Glutamatergic neuron (in vitro differentiated cells): Measurements from ENCODE around the gene TBC1D22B. TPM values are rescaled to one million over a fixed set of nuclear protein-coding genes. Genes with fewer than 3 reads are reported as not detected.

Experiments
- DNase-seq: peaks from one replicate; pipeline ENCODE4 v3.0.0; 2022
- H3K27ac Mint-ChIP-seq: one replicate; pipeline ENCODE4 v1.8.0; 2020; ENCODE audit warnings: mild to moderate bottlenecking, mixed read lengths, inconsistent platforms; ENCODE audit not compliant: unreplicated experiment
- H3K27me3 Mint-ChIP-seq: one replicate; pipeline ENCODE4 v1.8.0; 2020; ENCODE audit warnings: mild to moderate bottlenecking, moderate library complexity, mixed read lengths, inconsistent platforms; ENCODE audit not compliant: unreplicated experiment
- H3K36me3 Mint-ChIP-seq: one replicate; pipeline ENCODE4 v1.8.0; 2020; ENCODE audit warnings: mild to moderate bottlenecking, mixed read lengths, inconsistent platforms; ENCODE audit not compliant: unreplicated experiment
- H3K4me1 Mint-ChIP-seq: one replicate; pipeline ENCODE4 v1.8.0; 2020; ENCODE audit warnings: mild to moderate bottlenecking, low read depth, mixed read lengths, inconsistent platforms; ENCODE audit not compliant: unreplicated experiment
- H3K4me3 Mint-ChIP-seq: one replicate; pipeline ENCODE4 v1.8.0; 2020; ENCODE audit warnings: mild to moderate bottlenecking, mixed read lengths, inconsistent platforms; ENCODE audit not compliant: unreplicated experiment
- H3K9me3 Mint-ChIP-seq: one replicate; pipeline ENCODE4 v1.8.0; 2020; ENCODE audit warnings: mild to moderate bottlenecking, moderate library complexity, mixed read lengths, inconsistent platforms; ENCODE audit not compliant: unreplicated experiment
- total RNA-seq: library from RNA; stranded (reverse); fragmentation: NEBNext Ultra II Directional; extraction: Animal tissue kit (Norgen Biotek cat#: 25700); gene quantifications from one replicate; pipeline ENCODE4 v1.2.1, GENCODE V29; 2021; ENCODE audit not compliant: unreplicated experiment
- TF ChIP-seq, protein P1 (sequence below): fragments of 200-600 bp; sonication (generic); IDR thresholded peaks from one replicate; pipeline ENCODE4 v1.5.0; 2021; ENCODE audit not compliant: partially characterized antibody, unreplicated experiment

The TBC1D22B gene
- total RNA-seq, 1 donor from 2014 or later, result 10.2 TPM

DNA sequence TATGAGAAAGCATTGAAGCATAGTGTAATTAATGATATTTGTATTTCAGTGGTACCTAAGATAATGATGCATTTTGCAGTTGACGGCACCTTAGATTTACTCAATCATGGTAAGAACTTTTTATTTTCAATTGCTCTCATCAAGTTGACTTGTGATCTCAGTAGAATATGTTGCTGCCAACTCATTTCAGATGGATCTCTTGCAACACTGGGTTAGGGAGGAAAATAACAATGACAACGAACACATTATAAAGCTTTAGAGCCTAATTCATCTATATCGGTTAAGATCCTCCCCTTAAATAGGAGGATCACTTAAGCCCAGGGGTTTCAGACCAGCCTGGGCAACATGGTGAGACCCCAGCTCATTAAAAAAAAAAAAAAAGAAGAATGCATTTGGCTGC, 18.0 kb upstream of the TBC1D22B start:
- Mint-ChIP-seq H3K27ac (no peak overlapping the region), H3K4me1 (no peaks in the 10 kb centered on the region), H3K9me3 (no peaks in the 10 kb centered on the region), H3K27me3 (peaks cover 3% of the 10 kb centered on the region), H3K4me3 (no peak overlapping the region), H3K36me3 (no peaks in the 10 kb centered on the region)
- DNase-seq, result no peak
- TF ChIP-seq, protein P1, sequence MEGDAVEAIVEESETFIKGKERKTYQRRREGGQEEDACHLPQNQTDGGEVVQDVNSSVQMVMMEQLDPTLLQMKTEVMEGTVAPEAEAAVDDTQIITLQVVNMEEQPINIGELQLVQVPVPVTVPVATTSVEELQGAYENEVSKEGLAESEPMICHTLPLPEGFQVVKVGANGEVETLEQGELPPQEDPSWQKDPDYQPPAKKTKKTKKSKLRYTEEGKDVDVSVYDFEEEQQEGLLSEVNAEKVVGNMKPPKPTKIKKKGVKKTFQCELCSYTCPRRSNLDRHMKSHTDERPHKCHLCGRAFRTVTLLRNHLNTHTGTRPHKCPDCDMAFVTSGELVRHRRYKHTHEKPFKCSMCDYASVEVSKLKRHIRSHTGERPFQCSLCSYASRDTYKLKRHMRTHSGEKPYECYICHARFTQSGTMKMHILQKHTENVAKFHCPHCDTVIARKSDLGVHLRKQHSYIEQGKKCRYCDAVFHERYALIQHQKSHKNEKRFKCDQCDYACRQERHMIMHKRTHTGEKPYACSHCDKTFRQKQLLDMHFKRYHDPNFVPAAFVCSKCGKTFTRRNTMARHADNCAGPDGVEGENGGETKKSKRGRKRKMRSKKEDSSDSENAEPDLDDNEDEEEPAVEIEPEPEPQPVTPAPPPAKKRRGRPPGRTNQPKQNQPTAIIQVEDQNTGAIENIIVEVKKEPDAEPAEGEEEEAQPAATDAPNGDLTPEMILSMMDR, result no peak

DNA sequence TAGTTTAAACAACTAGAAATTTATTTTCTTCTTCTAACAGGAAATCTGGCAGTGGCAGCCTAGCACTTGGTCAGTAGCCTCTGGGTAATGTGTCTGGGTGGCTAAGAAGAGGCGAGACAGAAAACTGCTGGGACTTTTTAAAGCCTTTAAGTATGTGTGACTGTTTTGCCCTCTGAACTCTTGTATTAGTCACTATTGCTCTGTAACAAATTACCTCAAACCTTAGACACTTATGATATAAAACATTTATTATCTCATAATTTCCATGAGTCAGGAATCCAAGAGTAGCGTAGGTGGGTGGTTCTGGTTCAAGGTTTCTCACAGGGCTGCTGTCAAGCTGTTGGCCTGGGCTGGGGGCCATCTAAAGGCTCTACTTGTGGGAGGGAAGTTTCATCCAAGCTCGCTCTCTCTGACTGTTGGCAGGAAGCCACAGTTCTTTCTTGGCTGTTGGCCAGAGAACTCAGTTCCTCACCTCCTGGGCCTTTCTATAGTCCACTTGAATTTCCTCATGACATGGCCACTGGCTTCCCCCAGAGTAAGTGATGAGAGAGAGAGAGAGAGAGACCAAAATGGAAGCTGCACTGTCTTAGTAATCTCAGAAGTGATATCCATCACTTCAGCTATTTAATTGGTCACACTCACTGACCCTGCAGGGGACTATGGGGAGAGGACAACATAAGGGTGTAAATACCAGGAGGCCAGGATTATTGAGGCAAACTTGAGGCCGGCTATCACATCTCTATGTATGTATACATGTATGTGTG, 17.4 kb upstream of the TBC1D22B start:
- Mint-ChIP-seq H3K4me3 (no peak overlapping the region), H3K4me1 (no peaks in the 10 kb centered on the region), H3K36me3 (no peaks in the 10 kb centered on the region), H3K9me3 (no peaks in the 10 kb centered on the region), H3K27me3 (peaks cover 3% of the 10 kb centered on the region), H3K27ac (no peak overlapping the region)
- DNase-seq, result no peak
- TF ChIP-seq, protein P1, result no peak

DNA sequence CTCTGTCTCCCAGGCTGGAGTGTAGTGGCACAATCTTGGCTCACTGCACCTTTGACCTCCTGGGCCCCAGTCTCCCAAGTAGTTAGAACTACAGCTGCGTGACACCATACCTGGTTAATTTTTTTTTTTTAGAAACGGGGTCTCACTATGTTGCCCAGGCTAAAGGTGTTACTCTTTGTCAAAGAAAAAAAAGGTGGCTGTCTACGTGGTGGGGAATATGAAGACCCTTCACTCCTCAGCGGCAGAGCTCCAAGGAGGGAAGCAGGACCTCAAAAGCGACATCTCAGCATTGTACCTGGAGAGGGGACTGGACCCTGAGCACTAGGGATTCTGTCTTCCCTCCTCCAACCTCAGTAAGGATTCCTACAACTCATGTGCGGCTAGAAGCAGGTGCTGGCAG, 16.4 kb upstream of the TBC1D22B start:
- H3K27me3 Mint-ChIP-seq, result peaks cover 3% of the 10 kb centered on the region
- no peaks in the 10 kb centered on the region for H3K9me3 Mint-ChIP-seq
- DNase-seq, result no peak
- H3K36me3 Mint-ChIP-seq, result no peaks in the 10 kb centered on the region
- TF ChIP-seq, protein P1, result no peak
- H3K4me3 Mint-ChIP-seq, result no peak overlapping the region
- no peaks in the 10 kb centered on the region for H3K4me1 Mint-ChIP-seq
- no peak overlapping the region for H3K27ac Mint-ChIP-seq

DNA sequence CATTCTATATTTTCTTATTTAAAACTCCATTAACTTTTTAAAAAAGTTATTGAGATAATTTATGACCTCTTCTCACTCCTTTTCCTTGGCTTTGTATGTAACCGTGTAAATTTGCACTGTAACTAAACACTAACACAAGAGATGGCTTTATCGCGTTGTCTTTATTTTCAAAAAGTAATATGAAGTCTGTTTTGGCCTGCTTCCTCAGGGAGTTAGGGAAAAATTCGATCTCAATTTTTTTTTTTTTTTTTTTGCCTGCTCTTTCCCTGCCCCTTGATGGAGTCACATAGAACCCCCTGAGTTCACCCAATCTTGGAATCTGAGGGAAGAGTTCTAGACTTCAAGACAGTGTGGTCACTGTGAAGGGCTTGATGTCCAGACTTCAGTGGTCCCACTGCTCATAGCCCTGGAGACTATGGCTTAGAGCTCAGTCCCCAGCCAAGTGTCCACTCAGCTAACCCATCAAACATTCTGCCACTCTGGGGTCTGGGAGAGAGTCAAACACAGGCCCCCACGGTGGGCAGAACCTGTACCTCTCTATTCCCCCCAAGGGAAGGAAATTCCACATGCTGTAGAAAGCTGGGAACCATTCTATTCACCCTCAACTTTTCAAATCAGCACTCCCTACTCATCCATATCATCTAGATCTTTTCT, 15.7 kb upstream of the TBC1D22B start:
- Mint-ChIP-seq H3K9me3 (no peaks in the 10 kb centered on the region), H3K27ac (no peak overlapping the region), H3K27me3 (peaks cover 3% of the 10 kb centered on the region), H3K36me3 (no peaks in the 10 kb centered on the region), H3K4me3 (no peak overlapping the region), H3K4me1 (no peaks in the 10 kb centered on the region)
- no peak for DNase-seq
- TF ChIP-seq, protein P1, result no peak

DNA sequence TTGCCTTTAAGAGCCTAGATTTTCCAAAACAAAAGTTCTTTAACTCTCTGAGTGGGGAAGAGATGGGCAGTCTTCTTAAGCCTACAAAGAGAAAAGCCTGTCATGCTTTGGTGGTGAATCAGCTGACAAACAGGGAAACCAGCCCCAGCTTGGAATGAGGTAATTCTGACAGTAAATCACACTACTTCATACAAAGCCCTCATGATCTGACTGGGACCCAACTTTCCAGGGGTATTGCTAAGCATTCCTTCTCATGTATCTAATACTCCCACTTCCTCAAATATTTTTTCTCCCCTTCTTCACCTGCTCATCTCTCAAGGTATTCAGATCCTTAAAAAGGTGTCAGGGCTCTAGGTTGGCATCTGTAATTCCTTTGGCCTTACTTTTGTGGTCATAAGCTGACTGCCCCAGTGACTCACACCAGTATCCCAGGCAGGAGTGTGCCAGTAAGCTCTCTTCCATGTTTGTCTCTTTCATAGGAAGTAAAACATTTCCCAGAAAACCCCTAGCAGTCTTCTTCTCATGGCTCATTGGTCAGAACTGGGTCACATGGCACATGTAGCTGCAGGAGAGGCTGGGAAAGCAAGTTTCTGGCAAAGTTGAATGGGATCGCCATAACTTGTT, 15.0 kb upstream of the TBC1D22B start:
- no peak overlapping the region for H3K27ac Mint-ChIP-seq
- H3K36me3 Mint-ChIP-seq, result no peaks in the 10 kb centered on the region
- TF ChIP-seq, protein P1, result no peak
- DNase-seq, result no peak
- H3K27me3 Mint-ChIP-seq, result peaks cover 3% of the 10 kb centered on the region
- no peaks in the 10 kb centered on the region for H3K4me1 Mint-ChIP-seq
- H3K9me3 Mint-ChIP-seq, result no peaks in the 10 kb centered on the region
- H3K4me3 Mint-ChIP-seq, result no peak overlapping the region
